Lung (tissue), 12 donors: ENCODE data around the gene PRR15L. TPM values are rescaled to one million over a fixed set of nuclear protein-coding genes. Genes with fewer than 3 reads are reported as not detected.

Experiments used
- ATAC-seq: fragments of 200-7000 bp; cut with Tn5 transposase; one replicate; pipeline ENCODE4 v1.9.1; 2020; ENCODE audit warnings: moderate number of reproducible peaks; ENCODE audit not compliant: insufficient read depth, low FRiP score
- DNase-seq, 3 donors: peaks; one replicate each; pipeline ENCODE4 v3.0.0-alpha.2; 2013 to 2017
- H3K27ac ChIP-seq, 2 donors: one replicate each; pipeline ENCODE4 v1.5.1; 2013; ENCODE audit warnings: mild to moderate bottlenecking in 2 of 2, moderate library complexity in 2 of 2, control low read depth in 1 of 2, inconsistent platforms in 1 of 2, low read depth in 1 of 2, low read length in 1 of 2
- H3K27me3 ChIP-seq, 3 donors: one replicate each; pipeline ENCODE4 v1.5.1; 2013; ENCODE audit warnings: low read length in 2 of 3; ENCODE audit not compliant: control insufficient read depth in 3 of 3, insufficient read depth in 3 of 3
- H3K36me3 ChIP-seq, 4 donors: one replicate each; pipeline ENCODE4 v1.5.1; 2013; ENCODE audit warnings: low read length in 4 of 4, mild to moderate bottlenecking in 1 of 4, moderate library complexity in 1 of 4; ENCODE audit not compliant: control insufficient read depth in 4 of 4, insufficient read depth in 4 of 4
- H3K4me1 ChIP-seq, 5 donors: one replicate each; pipeline ENCODE4 v1.5.1; 2013; ENCODE audit warnings: low read length in 5 of 5, mild to moderate bottlenecking in 2 of 5, moderate library complexity in 1 of 5; ENCODE audit not compliant: control insufficient read depth in 5 of 5, insufficient read depth in 5 of 5
- H3K4me3 ChIP-seq: one replicate; pipeline ENCODE4 v1.5.1; 2013; ENCODE audit warnings: mild to moderate bottlenecking, control low read depth, moderate library complexity
- H3K9ac ChIP-seq, 2 donors: one replicate each; pipeline ENCODE4 v1.5.1; 2013; ENCODE audit warnings: low read length in 2 of 2, control low read depth in 1 of 2; ENCODE audit not compliant: insufficient read depth in 1 of 2
- H3K9me3 ChIP-seq, 4 donors: one replicate each; pipeline ENCODE4 v1.5.1; 2013; ENCODE audit warnings: low read length in 3 of 4, mild to moderate bottlenecking in 1 of 4, moderate library complexity in 1 of 4; ENCODE audit not compliant: control insufficient read depth in 4 of 4, insufficient read depth in 3 of 4
- WGBS, 2 donors: extraction: QIAGEN DNeasy Blood & Tissue Kit; methylation state at CpG; one replicate each; pipeline ENCODE4 v1.1.7; 2013; 5-methylcytosine and 5-hydroxymethylcytosine counted together
- polyA plus RNA-seq, 2 donors: library from polyadenylated mRNA; stranded (reverse); fragments of 200-250 nt; gene quantifications; one replicate each; pipeline ENCODE4 v1.2.1, GENCODE V29; 2013
- total RNA-seq, 2 donors: library from RNA; depleted of rRNA in 1 of 2; stranded (reverse); fragments of >200 nt in 1 of 2; gene quantifications; one replicate each; pipeline ENCODE4 v1.2.1, GENCODE V29; 2014 to 2021
- TF ChIP-seq, protein P1 (sequence below): IDR thresholded peaks from 2 replicates; pipeline ENCODE4 v1.5.1; 2012; ENCODE audit warnings: mild to moderate bottlenecking; ENCODE audit errors: control extremely low read depth, extremely low read depth
- donor health status: control.
- donor health status: control.
- donor health status: Bipolar disorder and iron deficiency.
- donor health status: healthy.
- donor health status: DM: yes; HTN: yes; CAD: no.

PRR15L gene
- total and polyA plus RNA-seq, 4 donors: 59.5 to 98.5 (median 75.5) TPM

DNA sequence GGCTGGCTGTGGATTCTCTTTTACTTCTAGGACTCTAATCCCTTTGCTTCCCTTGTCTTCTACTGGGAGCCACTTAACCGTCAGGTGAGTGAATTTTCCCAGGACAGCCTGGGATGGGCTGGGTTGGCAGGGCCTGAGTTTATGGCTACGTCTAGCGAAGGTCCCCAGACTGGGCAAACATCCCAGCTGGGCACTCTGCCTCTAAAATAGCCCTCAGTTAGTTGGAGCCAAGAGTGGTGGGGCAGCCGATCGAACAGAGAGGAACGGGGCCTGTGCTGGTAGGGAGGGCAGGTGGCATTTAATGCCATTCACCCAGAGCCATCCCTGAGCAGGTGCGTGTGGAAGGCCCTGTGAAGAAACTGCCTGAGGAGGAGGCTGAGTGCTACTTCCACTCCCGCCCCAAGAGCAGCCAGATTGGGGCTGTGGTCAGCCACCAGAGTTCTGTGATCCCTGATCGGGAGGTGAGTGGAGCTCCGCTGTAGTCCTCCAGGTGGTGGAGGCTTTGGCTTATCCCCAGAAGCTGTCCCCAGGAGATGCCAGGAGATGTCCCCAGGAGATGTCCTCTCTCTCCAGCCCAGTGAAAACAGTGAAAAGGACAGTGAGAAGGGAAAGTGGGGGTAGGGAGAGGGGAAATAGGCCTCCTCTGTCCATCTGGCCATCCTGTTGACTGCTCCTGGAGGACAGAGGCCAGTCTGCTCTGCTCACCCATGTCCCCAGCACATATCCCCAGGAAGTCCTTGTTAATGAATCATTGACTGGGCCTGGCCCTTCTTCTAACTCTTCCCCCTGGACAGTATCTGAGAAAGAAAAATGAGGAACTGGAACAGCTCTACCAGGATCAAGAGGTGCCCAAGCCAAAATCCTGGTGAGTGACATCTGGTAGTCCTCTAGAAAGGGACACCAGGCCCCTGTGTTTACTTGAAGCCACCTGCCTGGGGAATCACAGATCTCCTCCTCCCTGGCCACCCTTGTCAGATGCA is 11.9 kb downstream of the PRR15L start:
- Histone ChIP-seq H3K9ac (no peak overlapping the region), H3K27ac (peak overlapping the region in 1 of 2 donors; percentile 43), H3K27me3 (no peaks in the 10 kb centered on the region), H3K36me3 (peaks cover 0 to 13% (median 0%) of the 10 kb centered on the region in 4 donors), H3K9me3 (no peaks in the 10 kb centered on the region), H3K4me1 (peaks cover 3 to 24% (median 13%) of the 10 kb centered on the region in 5 donors), H3K4me3 (no peak overlapping the region)
- ATAC-seq: no peak
- no peak for DNase-seq
- TF ChIP-seq, protein P1, sequence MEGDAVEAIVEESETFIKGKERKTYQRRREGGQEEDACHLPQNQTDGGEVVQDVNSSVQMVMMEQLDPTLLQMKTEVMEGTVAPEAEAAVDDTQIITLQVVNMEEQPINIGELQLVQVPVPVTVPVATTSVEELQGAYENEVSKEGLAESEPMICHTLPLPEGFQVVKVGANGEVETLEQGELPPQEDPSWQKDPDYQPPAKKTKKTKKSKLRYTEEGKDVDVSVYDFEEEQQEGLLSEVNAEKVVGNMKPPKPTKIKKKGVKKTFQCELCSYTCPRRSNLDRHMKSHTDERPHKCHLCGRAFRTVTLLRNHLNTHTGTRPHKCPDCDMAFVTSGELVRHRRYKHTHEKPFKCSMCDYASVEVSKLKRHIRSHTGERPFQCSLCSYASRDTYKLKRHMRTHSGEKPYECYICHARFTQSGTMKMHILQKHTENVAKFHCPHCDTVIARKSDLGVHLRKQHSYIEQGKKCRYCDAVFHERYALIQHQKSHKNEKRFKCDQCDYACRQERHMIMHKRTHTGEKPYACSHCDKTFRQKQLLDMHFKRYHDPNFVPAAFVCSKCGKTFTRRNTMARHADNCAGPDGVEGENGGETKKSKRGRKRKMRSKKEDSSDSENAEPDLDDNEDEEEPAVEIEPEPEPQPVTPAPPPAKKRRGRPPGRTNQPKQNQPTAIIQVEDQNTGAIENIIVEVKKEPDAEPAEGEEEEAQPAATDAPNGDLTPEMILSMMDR: no peak
- 85 to 91% methylated on average over 10 of the region's 10 CpGs for WGBS, 2 donors

DNA sequence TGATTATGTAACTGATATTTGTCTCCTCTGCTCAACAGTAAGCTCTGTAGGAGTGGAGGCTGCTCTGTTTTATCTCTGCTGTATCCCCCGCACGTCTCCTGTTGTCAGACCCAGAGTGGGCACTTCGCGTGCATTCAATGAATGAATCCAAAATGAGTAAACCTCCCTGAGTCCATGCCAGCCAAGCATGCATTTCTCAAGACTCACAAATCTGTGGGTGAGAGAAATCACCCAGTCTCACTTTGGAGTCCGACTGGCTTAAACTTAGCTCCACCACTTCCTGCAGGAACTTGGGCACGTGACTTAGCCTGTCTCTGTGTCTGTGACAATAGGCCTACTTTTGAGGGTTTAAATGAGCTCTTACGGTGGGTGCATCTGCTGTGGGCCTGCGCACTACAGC is 12.6 kb downstream of the PRR15L start:
- ATAC-seq (no peak), DNase-seq (no peak)
- Histone ChIP-seq H3K4me1 (peaks cover 3 to 23% (median 17%) of the 10 kb centered on the region in 5 donors), H3K4me3 (no peak overlapping the region), H3K9me3 (no peaks in the 10 kb centered on the region), H3K27ac (peak overlapping the region in 1 of 2 donors; percentile 4), H3K36me3 (peaks cover 0 to 13% (median 0%) of the 10 kb centered on the region in 4 donors), H3K27me3 (no peaks in the 10 kb centered on the region), H3K9ac (no peak overlapping the region)
- TF ChIP-seq, protein P1: no peak
- 69 to 74% methylated on average over 8 of the region's 8 CpGs for WGBS, 2 donors

DNA sequence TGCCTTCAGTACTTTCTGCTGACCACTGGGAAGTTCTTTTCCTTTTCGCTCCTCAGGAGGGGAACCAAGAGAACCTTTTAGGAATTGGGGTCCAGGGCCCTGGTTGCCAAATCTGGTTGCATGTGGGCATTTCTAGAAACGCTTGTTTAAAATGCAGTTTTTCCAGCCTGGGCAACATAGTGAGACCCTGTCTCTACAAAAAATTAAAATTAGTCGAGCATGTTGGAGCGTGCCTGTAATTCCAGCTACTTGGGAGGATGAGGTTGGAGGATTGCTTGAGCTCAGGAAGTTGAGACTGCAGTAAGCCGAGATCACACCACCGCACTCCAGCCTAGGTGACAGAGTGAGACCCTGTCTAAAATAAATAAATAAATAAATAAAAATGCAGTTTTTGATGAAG is 15.1 kb downstream of the PRR15L start:
- no peak overlapping the region for H3K27ac ChIP-seq
- peaks cover 3 to 12% (median 8%) of the 10 kb centered on the region in 5 donors for H3K4me1 ChIP-seq
- no peaks in the 10 kb centered on the region for H3K27me3 ChIP-seq
- no peak overlapping the region for H3K9ac ChIP-seq
- no peaks in the 10 kb centered on the region for H3K9me3 ChIP-seq
- H3K36me3 ChIP-seq: peaks cover 0 to 9% (median 0%) of the 10 kb centered on the region in 4 donors
- 75 to 77% methylated on average over 6 of the region's 6 CpGs for WGBS, 2 donors
- no peak overlapping the region for H3K4me3 ChIP-seq
- no peak for ATAC-seq
- no peak for DNase-seq
- TF ChIP-seq, protein P1: no peak
